Erythroblast (primary cell): Measurements from ENCODE around the gene TTC28.

Source experiments
- GATA1 ChIP-seq: IDR thresholded peaks from 2 replicates; pipeline ENCODE4 v1.6.1; 2011; ENCODE audit warnings: low read depth, mild to moderate bottlenecking, control low read depth, low read length, moderate library complexity
- POLR2A ChIP-seq: IDR thresholded peaks from 2 replicates; pipeline ENCODE4 v1.6.1; 2011; ENCODE audit warnings: mild to moderate bottlenecking, low read length

DNA sequence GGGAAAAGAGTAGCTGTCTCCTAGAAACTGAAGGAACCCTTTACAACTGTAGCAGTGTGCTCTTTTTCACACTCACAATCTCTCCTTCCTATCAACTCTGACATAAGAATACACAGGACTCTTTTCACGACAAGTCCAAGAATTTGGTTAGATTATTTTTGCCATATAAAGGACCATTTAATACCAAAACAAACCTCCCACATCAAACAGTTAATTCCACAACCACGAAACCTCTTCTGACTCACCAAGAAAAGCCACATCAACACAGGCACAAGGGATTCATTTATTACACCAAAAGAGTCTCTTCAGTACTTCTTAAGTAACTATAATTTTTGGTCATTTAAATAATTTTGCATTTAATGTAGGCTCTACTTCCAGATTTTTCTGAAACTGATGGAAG lies 538.0 kb downstream of the TTC28 start:
- TF ChIP-seq POLR2A: no peak
- no peak for TF ChIP-seq GATA1
